Right atrium auricular region (tissue), 2 donors: Measurements from ENCODE around the gene GADD45A. TPM values are rescaled to one million over a fixed set of nuclear protein-coding genes. Genes with fewer than 3 reads are reported as not detected.

Experiments
- DNase-seq: peaks from one replicate; pipeline ENCODE4 v3.0.0-alpha.2; 2019; ENCODE audit warnings: low spot score
- H3K27ac ChIP-seq, 2 donors: fragments of 200-600 bp; sonication (generic); 1 replicate in 1 of 2; 2 replicates in 1 of 2; pipeline ENCODE4 v1.5.1; 2016 to 2019
- H3K27me3 ChIP-seq, 2 donors: fragments of 200-600 bp; sonication (generic); one replicate each; pipeline versions ENCODE4 v1.5.1 to v1.6.0; 2017 to 2019
- H3K36me3 ChIP-seq: fragments of 200-600 bp; sonication (generic); one replicate; pipeline ENCODE4 v1.5.1; 2016
- H3K4me1 ChIP-seq, 2 donors: fragments of 200-600 bp; sonication (generic); one replicate each; pipeline versions ENCODE4 v1.5.1 to v1.6.0; 2017 to 2019
- H3K4me3 ChIP-seq, 2 donors: fragments of 200-600 bp; sonication (generic); 1 replicate in 1 of 2; 2 replicates in 1 of 2; pipeline ENCODE4 v1.5.1; 2017 to 2019; ENCODE audit warnings: mild to moderate bottlenecking in 1 of 2, moderate library complexity in 1 of 2
- H3K9me3 ChIP-seq, 2 donors: fragments of 200-600 bp; sonication (generic); one replicate each; pipeline ENCODE4 v1.5.1; 2019
- total RNA-seq, 2 donors: library from RNA; depleted of rRNA; stranded (reverse); fragments of >200 nt; gene quantifications; one replicate each; pipeline ENCODE4 v1.1.0, GENCODE V29; 2016
- TF ChIP-seq, protein P1 (sequence below), 2 donors: fragments of 200-600 bp; sonication (generic); IDR thresholded peaks; one replicate each; pipeline ENCODE4 v1.5.1; 2019; ENCODE audit warnings: antibody characterized with exemption in 2 of 2

GADD45A gene
- total RNA-seq, 2 donors from 2014 or later, result 25.3 to 26.6 TPM

DNA sequence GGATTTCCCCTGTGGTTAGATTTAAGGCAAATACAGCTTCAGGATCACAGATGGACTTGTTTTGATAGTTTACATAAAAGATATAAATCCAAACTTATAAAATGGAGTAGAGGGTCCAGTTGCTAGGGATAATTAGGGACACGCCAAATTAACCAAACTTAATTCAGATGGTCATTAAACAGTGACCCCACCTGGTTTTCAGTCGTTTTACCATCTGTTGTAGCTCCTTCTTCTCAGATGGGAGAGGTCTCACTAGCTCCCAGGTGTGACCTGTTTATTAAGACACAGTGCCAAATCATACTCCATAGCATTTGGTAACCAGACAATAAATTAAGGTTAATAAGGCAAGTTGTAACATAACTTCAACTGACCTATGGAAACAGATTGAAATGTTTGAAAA, 8.1 kb upstream of the GADD45A start:
- H3K4me3 ChIP-seq, result no peak overlapping the region
- peaks cover 0 to 10% of the 10 kb centered on the region in 2 donors for H3K4me1 ChIP-seq
- DNase-seq, result no peak
- H3K9me3 ChIP-seq, result no peaks in the 10 kb centered on the region
- TF ChIP-seq, protein P1, sequence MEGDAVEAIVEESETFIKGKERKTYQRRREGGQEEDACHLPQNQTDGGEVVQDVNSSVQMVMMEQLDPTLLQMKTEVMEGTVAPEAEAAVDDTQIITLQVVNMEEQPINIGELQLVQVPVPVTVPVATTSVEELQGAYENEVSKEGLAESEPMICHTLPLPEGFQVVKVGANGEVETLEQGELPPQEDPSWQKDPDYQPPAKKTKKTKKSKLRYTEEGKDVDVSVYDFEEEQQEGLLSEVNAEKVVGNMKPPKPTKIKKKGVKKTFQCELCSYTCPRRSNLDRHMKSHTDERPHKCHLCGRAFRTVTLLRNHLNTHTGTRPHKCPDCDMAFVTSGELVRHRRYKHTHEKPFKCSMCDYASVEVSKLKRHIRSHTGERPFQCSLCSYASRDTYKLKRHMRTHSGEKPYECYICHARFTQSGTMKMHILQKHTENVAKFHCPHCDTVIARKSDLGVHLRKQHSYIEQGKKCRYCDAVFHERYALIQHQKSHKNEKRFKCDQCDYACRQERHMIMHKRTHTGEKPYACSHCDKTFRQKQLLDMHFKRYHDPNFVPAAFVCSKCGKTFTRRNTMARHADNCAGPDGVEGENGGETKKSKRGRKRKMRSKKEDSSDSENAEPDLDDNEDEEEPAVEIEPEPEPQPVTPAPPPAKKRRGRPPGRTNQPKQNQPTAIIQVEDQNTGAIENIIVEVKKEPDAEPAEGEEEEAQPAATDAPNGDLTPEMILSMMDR (IDR thresholded peaks at IDR 0.05), result no peak
- H3K36me3 ChIP-seq, result no peaks in the 10 kb centered on the region
- no peaks in the 10 kb centered on the region for H3K27me3 ChIP-seq
- H3K27ac ChIP-seq, result no peak overlapping the region

DNA sequence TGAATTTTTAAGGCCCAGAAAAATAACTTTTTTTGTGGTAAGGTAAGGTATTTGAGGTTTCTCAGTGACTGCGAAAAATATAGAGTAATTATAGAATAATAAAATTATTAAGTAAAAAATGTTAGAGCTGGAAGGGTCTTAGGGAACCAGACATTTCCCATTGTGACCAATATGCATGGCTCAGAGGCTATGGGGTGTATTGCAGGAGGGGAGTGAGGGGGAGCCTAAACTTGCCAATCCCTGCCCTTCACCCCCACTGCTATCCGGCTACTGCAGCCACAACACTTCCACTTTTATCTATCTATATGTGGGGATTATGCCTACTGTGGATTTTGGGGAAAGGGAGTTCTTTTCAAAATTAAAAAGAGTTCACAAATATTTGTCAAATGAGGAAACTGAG, 7.6 kb upstream of the GADD45A start:
- H3K9me3 ChIP-seq, result no peaks in the 10 kb centered on the region
- H3K4me3 ChIP-seq, result no peak overlapping the region
- H3K4me1 ChIP-seq, result peaks cover 0 to 10% of the 10 kb centered on the region in 2 donors
- H3K27ac ChIP-seq, result no peak overlapping the region
- TF ChIP-seq, protein P1 (IDR thresholded peaks at IDR 0.05), result no peak
- no peaks in the 10 kb centered on the region for H3K36me3 ChIP-seq
- no peak for DNase-seq
- H3K27me3 ChIP-seq, result no peaks in the 10 kb centered on the region

DNA sequence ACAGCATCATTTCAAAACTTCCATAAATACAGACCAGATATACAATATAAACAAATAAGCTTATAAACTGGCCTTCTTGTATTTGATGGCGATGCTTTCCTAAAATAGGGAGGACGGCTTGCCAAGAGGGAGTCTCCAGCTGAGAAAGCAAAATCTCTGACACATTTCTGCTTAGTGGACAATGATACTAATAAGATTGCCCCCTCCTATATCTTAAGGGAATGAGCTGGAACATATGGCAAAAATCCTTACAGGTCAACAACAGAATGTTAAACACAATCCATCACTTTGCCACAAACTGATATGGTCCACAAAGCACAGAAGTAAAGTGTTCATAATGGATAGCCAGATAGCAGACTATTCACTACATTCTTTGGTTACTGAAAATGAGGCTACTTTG, 7.1 kb upstream of the GADD45A start:
- TF ChIP-seq, protein P1 (IDR thresholded peaks at IDR 0.05), result no peak
- no peaks in the 10 kb centered on the region for H3K9me3 ChIP-seq
- no peaks in the 10 kb centered on the region for H3K27me3 ChIP-seq
- no peak overlapping the region for H3K4me3 ChIP-seq
- no peak overlapping the region for H3K27ac ChIP-seq
- no peak for DNase-seq
- no peaks in the 10 kb centered on the region for H3K36me3 ChIP-seq
- H3K4me1 ChIP-seq, result peaks cover 0 to 10% of the 10 kb centered on the region in 2 donors

DNA sequence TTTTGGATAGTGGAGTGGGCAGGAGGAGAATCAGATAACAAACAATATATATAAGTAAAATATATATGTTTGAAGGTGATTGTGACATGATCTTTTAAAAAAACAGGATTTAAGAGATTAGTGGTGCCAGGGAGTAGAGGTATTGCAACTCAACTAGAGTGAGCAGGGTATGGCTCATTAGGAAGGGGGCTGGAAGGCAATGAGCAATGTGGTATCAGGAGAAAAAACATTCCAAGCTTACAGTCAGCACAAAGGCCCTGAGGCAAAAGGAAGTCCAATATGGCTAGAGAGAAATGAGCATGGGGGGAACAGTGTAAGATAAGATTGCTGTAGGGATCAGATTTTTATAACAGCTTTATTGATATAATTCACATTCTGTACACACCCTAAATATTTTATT, 5.3 kb upstream of the GADD45A start:
- Histone ChIP-seq H3K9me3 (no peaks in the 10 kb centered on the region), H3K36me3 (no peaks in the 10 kb centered on the region), H3K4me3 (no peak overlapping the region), H3K4me1 (peaks cover 0 to 13% of the 10 kb centered on the region in 2 donors), H3K27ac (no peak overlapping the region), H3K27me3 (no peaks in the 10 kb centered on the region)
- DNase-seq, result no peak
- TF ChIP-seq, protein P1 (IDR thresholded peaks at IDR 0.05), result no peak

DNA sequence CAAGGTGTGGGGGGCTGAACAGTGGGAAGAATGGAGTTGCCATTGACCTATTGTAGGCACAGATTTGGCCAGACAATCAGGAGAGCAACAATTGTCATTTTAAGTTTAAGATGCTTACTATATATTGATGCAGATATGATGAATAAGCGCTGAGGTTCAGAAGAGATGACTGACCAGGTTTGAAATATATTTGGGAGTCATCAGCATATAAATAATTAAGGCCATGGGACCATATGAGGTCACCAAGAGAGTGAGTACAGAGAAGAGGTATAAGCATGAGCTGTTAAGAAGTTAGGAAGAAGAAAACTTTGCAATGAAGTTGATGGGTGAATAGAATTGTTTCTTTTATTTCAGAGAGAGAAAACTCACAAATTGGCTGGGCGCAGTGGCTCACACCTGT, 4.5 kb upstream of the GADD45A start:
- no peak overlapping the region for H3K27ac ChIP-seq
- peaks cover 0 to 8% of the 10 kb centered on the region in 2 donors for H3K4me1 ChIP-seq
- no peaks in the 10 kb centered on the region for H3K36me3 ChIP-seq
- H3K27me3 ChIP-seq, result no peaks in the 10 kb centered on the region
- H3K9me3 ChIP-seq, result no peaks in the 10 kb centered on the region
- H3K4me3 ChIP-seq, result no peak overlapping the region
- TF ChIP-seq, protein P1 (IDR thresholded peaks at IDR 0.05), result no peak
- DNase-seq, result no peak

DNA sequence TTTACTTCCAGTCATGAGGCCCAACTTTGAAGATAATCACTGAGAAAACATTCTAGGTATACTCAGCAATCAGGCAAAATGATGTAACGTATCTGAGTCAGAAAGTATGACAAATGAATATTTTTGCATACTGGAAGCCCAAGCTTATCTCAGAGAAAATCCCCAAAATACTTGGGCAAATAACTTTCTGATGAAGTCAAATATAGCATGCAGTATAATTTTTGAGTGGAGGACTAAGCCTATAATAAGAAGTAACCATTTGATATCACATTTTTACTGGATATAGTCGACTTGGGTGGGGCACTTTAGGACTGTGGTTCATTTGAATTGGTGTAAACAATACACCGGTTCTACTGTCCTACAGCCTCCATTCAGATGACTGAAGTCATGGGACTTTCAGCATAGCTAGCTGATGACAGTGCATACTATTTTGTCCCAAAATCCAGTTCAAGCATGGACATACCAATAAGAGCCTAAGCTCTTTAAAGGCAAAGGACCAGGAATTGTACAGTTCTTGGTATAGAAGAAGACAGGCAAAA, 2.3 kb upstream of the GADD45A start:
- TF ChIP-seq, protein P1 (IDR thresholded peaks at IDR 0.05), result no peak
- H3K27me3 ChIP-seq, result no peaks in the 10 kb centered on the region

More for the DNA sequence above, 2.3 kb upstream of the GADD45A start:
- DNase-seq, result no peak
- Histone ChIP-seq H3K9me3 (no peaks in the 10 kb centered on the region), H3K27ac (no peak overlapping the region), H3K36me3 (peaks cover 5% of the 10 kb centered on the region), H3K4me1 (peaks cover 0 to 18% of the 10 kb centered on the region in 2 donors), H3K4me3 (no peak overlapping the region)
